ENCODE results near the gene FYB1.
A peak's percentile ranks its signal among the peaks of the same experiment; 100 is the strongest.

The FYB1 gene

DNA sequence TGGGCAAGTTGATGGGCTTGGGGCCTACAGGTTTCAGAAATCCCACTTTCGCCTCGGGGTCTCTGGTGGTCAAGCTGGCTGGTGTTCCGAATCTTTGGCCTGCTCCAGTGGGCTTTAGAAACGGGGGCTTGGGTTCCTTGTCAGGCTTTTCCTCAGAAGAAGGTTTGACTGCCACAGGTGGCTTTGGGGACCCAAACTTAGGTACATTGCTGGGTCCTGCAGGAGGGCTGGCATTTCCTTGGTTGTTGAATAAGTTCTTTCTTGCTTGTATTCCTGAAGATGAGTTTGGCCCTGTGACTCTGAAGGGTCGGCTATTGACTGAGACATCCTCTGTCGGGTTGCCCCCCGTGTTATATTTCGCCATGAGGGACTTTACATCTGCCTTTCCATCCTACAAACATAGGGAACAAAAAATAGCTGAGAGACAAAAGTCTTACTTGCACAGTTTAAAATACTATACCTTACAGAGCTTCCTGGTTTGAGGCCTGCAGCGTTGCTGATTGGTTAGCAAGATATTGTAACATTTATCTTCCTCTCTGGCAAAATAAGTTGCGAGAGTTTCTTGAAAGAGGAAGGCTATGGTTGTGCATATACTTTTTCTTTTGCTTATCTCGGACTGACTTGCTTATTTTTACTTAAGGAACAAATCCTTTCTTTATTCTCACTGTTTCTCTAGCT lies 16.6 kb downstream of the FYB1 start:
- H3K4me1 Mint-ChIP-seq, result peaks cover 39% of the 10 kb centered on the region
- peak overlapping the region; percentile 91 to 95 for H3K27ac Mint-ChIP-seq
- DNase-seq, result no peak
- peak overlapping the region; percentile 80 to 87 for H3K4me3 Mint-ChIP-seq
- no peaks in the 10 kb centered on the region for H3K27me3 Mint-ChIP-seq
- H3K9me3 Mint-ChIP-seq, result no peaks in the 10 kb centered on the region
- ATAC-seq, result peak; percentile 39

- peak overlapping the region; percentile 91 to 95 for H3K27ac Mint-ChIP-seq
- ATAC-seq (no peak), DNase-seq (no peak)
- H3K4me3 Mint-ChIP-seq, result peak overlapping the region; percentile 80 to 87
- H3K9me3 Mint-ChIP-seq, result no peaks in the 10 kb centered on the region
- H3K27me3 Mint-ChIP-seq, result no peaks in the 10 kb centered on the region
- H3K4me1 Mint-ChIP-seq, result peaks cover 33% of the 10 kb centered on the region
Observed at GRCh38 chr5:39201781-39202596, 17.4 kb downstream of the FYB1 start.

DNA sequence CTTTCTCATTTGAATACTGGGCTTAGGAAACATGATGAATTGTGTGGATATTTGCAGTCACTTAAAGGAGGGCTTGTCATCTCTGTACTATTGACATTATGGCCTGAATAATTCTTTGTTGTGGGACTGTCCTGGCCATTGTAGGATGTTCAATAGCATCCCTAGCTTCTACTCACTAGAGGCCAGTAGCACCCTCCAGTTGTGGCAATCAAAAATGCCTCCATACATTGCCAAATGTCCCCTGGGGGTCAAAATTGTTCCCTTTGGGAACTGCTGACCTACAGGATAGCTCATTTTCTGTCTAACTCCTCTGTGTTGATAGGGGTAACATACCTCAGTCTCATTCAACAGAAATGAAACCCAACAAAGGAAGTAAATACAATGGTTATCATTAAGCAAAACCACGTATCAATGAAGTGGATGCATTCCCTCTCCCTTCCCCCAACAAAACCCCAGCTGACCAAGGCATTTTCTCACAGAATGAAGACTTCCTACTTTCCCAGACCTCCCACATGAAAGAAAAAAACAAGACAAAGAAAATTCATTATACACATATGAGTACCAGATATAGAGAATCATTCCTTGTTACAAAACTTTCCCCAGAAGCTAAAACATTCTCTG lies 18.1 kb downstream of the FYB1 start:
- H3K27me3 Mint-ChIP-seq, result no peaks in the 10 kb centered on the region
- H3K4me3 Mint-ChIP-seq, result peak overlapping the region; percentile 80 to 87
- H3K9me3 Mint-ChIP-seq, result no peaks in the 10 kb centered on the region
- peaks cover 33% of the 10 kb centered on the region for H3K4me1 Mint-ChIP-seq
- DNase-seq (no peak), ATAC-seq (peak; percentile 72)
- H3K27ac Mint-ChIP-seq, result peak overlapping the region; percentile 91 to 95

DNA sequence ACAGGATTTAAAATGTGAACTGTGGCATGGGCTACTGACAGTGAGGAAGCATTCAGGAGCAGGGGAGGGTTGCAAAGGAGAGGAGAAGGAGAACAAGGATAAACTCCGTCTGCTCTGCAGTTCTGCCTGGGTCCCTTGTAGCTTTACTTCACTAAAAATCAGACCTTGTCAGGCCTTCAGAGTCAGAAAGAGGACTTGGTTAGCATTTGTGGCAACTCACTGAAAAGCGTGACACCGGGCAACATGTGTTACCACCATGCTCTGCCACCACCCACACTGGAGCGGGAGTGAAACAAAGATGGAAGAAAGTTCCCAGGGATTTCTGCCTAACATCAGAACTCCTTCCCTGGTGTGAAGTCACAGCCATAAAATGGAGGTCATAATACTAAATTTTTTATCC lies 19.3 kb downstream of the FYB1 start:
- H3K27ac Mint-ChIP-seq, result peak overlapping the region; percentile 91 to 95

DNA sequence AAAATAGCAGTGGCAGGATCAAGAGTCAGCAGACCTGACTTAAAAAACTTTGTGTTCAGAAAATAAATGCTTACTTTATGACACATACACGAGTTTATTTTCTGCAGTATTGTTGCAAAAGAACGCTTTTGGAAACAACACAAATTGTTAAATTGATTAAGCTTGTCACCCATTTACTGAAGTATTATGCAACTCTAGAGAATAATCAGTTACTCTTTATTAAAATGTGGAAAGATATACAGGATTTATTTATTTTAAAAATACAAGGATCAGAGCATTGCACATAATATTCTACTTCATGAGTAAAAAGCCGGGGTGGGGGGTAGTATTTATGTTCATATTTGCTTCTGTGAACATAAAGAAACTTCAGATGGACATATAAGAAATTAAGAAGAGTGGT lies 20.0 kb downstream of the FYB1 start:
- DNase-seq, result no peak
- Mint-ChIP-seq H3K4me3 (peak overlapping the region; percentile 80 to 87), H3K27me3 (no peaks in the 10 kb centered on the region), H3K9me3 (no peaks in the 10 kb centered on the region), H3K27ac (peak overlapping the region; percentile 91 to 95), H3K4me1 (peaks cover 35% of the 10 kb centered on the region)
- no peak for ATAC-seq

More for the DNA sequence above, 19.3 kb downstream of the FYB1 start:
- no peaks in the 10 kb centered on the region for H3K9me3 Mint-ChIP-seq
- no peak for DNase-seq
- no peaks in the 10 kb centered on the region for H3K27me3 Mint-ChIP-seq
- peak; percentile 24 for ATAC-seq
- H3K4me1 Mint-ChIP-seq, result peaks cover 35% of the 10 kb centered on the region
- peak overlapping the region; percentile 80 to 87 for H3K4me3 Mint-ChIP-seq

GRCh38 chr5:39198127-39198526 lies 21.2 kb downstream of the FYB1 start:
- ATAC-seq (peak; percentile 46), DNase-seq (no peak)
- H3K27me3 Mint-ChIP-seq, result no peaks in the 10 kb centered on the region
- H3K4me3 Mint-ChIP-seq, result peak overlapping the region; percentile 50 to 80
- no peaks in the 10 kb centered on the region for H3K9me3 Mint-ChIP-seq
- H3K27ac Mint-ChIP-seq, result peak overlapping the region in 1 of 2 donors; percentile 57
- H3K4me1 Mint-ChIP-seq, result peaks cover 40% of the 10 kb centered on the region

DNA sequence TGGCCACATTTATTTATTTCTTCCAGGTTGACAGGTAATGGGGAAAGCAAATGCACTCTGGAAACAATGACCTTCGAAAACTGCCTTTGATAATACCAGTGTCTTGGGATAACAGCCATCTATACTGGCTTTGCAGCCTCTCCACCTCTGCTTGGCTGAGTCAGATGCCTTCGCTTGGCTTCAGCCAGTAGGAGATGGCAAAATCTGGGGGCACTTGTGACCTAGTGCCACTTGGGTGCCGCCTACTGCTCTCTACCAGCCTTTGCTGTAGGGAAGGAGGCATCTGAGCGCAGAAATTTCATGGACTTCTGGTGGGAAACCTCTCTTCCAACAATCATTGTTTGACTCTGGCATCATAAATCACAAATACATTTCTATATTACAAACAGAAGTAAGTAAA lies 21.8 kb downstream of the FYB1 start:
- Mint-ChIP-seq H3K4me3 (peak overlapping the region; percentile 66 to 67), H3K4me1 (peaks cover 45% of the 10 kb centered on the region), H3K27me3 (no peaks in the 10 kb centered on the region), H3K27ac (no peak overlapping the region), H3K9me3 (no peaks in the 10 kb centered on the region)
- ATAC-seq (peak; percentile 70), DNase-seq (peak in 1 of 2 donors; percentile 62)

DNA sequence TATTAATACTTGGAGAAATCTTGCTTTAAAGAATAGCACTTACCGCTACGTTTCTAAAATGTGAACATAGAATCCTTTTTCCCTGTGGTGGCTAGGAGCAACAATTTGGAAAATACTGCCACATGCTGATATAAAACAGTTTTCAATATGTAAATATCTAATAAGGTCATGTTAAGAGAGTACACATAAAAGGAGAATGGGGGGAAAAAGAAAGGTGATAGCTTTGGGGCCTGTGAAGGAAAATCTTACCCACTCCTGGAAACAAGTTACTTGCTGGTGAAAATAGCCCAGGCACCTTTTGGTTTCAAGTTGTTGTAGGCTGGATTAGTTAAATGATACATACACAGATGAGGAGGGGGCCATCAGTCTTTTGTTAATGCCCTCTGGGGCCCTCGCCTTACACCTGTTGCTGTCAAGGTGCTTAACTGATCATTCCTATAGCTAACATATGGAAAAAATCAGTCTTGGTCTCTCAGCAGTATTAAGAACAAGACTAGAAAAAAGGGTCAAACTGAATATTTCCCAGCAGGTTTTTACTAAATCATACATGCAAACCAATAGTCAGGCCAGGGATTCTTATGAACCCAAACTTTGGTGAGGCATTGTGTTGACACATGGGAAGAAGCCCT lies 24.1 kb downstream of the FYB1 start:
- Mint-ChIP-seq H3K27ac (peak overlapping the region; percentile 74 to 90), H3K4me3 (peak overlapping the region; percentile 76 to 83), H3K4me1 (peaks cover 64% of the 10 kb centered on the region), H3K27me3 (no peaks in the 10 kb centered on the region), H3K9me3 (no peaks in the 10 kb centered on the region)
- ATAC-seq (no peak), DNase-seq (no peak)

DNA sequence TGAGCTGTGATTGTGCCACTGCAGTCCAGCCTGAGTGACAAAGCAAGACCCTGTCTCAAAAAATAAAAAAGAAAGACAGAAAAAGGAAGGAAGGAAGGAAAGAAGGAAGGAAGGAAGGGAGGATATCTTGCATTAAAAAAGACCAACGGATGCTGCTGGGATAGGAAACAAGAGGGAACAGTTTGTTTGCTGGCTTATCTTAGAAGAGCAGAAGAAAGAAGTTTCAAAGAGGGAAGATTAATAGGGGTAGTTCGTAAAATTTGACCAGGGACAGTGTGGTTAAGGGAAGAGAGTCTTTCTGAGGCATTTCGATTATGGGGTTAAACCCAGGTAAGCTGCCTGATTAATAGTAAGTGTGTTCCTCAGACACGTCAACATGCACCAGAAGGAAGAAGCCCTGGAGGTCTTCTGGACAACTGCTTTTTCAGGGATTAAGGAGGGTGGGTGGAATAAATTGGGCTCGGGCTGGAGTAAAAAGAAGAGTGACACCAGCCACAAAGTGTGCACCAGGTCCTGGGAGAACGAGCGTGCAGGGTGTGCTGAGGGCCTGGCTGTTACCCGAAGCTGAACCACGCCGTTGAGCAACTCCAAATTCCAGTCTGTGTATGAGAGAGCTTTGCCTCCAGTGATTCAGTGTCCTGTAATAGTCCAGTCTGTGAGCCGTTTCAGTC lies 24.8 kb downstream of the FYB1 start:
- H3K9me3 Mint-ChIP-seq, result no peaks in the 10 kb centered on the region
- H3K4me1 Mint-ChIP-seq, result peaks cover 71% of the 10 kb centered on the region
- no peak for DNase-seq
- H3K27ac Mint-ChIP-seq, result peak overlapping the region; percentile 74 to 90
- peak; percentile 39 for ATAC-seq
- no peaks in the 10 kb centered on the region for H3K27me3 Mint-ChIP-seq
- peak overlapping the region; percentile 76 to 83 for H3K4me3 Mint-ChIP-seq

DNA sequence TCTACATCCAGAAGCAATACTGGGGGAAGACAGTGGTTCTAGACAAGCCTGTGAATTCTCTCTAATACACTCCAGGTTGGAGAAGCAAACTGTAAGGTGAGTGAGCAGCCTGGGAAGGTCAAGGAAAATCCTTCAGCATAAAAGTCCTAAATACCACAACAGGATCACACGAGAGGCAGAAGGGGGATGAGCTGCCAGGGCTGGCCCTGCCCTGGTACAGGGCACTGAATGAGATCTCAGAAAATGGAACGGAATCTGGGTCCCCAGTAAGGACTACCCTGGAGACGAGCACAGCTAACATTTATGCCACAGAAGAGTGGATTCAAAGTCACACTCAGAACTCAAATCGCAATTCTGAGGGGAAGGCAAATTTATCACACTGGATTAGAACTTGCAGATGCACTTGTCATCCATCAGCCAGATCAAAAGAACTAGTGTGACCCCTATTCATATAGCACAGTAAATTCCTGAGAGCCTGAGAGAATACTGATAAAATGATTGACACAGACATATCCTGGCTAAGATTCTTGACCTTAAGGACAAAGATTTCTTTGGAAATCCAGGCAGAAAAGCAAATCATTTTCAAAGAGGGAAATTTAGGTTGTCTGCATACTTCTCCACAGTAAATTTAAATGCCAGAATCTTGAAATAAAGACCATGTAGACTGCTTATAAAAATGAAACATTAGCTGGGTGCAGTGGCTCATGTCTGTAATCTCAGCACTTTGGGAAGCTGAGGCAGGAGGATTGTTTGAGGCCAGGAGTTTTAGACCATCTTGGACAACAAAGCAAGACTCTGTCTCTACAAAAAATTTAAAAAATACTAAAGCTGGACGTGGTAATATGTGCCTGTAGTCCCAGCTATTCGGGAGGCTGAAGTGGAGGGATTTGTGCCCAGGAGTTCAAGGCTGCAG lies 25.6 kb downstream of the FYB1 start:
- H3K4me3 Mint-ChIP-seq, result peak overlapping the region; percentile 76 to 83
- H3K9me3 Mint-ChIP-seq, result no peaks in the 10 kb centered on the region
- peak overlapping the region; percentile 71 to 90 for H3K27ac Mint-ChIP-seq
- DNase-seq (no peak), ATAC-seq (no peak)
- no peaks in the 10 kb centered on the region for H3K27me3 Mint-ChIP-seq
- peaks cover 79% of the 10 kb centered on the region for H3K4me1 Mint-ChIP-seq

GRCh38 chr5:39192450-39193160 lies 26.8 kb downstream of the FYB1 start:
- ATAC-seq (peak; percentile 28), DNase-seq (no peak)
- Mint-ChIP-seq H3K27me3 (no peaks in the 10 kb centered on the region), H3K4me3 (peak overlapping the region; percentile 76 to 83), H3K4me1 (peaks cover 90% of the 10 kb centered on the region), H3K27ac (peak overlapping the region in 1 of 2 donors; percentile 71), H3K9me3 (no peaks in the 10 kb centered on the region)

DNA sequence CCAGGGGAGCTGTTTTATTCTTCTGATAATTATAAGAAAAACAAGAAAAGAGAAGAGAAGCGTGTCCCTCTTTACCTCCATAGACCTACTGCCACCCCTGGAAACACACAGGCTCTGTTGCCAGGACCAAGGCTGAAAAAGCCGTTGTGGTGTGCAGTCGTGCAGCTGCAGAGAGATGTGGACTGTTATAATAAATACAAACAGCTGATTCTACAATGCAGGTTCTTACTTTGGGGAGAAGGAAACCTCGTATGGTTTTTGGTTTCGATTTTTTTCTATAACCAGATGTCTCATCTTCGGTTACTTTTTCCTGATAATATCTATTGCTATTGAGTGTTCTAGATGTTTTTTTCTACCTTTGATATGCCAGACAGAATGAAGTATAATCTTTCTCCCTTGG lies 28.1 kb downstream of the FYB1 start:
- no peaks in the 10 kb centered on the region for H3K9me3 Mint-ChIP-seq
- peak overlapping the region; percentile 34 to 82 for H3K27ac Mint-ChIP-seq
- ATAC-seq (peak; percentile 24), DNase-seq (no peak)
- no peaks in the 10 kb centered on the region for H3K27me3 Mint-ChIP-seq
- peaks cover 92% of the 10 kb centered on the region for H3K4me1 Mint-ChIP-seq
- H3K4me3 Mint-ChIP-seq, result peak overlapping the region; percentile 68 to 98

GRCh38 chr5:39190311-39191102 lies 28.9 kb downstream of the FYB1 start:
- ATAC-seq (no peak), DNase-seq (no peak)
- Mint-ChIP-seq H3K4me3 (peak overlapping the region; percentile 68 to 98), H3K4me1 (peaks cover 93% of the 10 kb centered on the region), H3K9me3 (no peaks in the 10 kb centered on the region), H3K27me3 (no peaks in the 10 kb centered on the region), H3K27ac (peak overlapping the region in 1 of 2 donors; percentile 82)

Measured in stimulated activated naive CD8-positive, alpha-beta T cell treated with anti-CD3 and anti-CD28 coated beads, Interleukin-15, amount 100 ng/mL, for 72 hours (primary cell).